HG03135 (cell line): ENCODE data around the gene DGKI.
A peak's percentile ranks its signal among the peaks of the same experiment; 100 is the strongest.

Experiments
- ATAC-seq: cut with Tn5 transposase; IDR thresholded peaks from one replicate; pipeline ENCODE4 v1.9.1; 2021; ENCODE audit warnings: mild to moderate bottlenecking, moderate library complexity; ENCODE audit not compliant: unreplicated experiment

The DGKI gene

DNA sequence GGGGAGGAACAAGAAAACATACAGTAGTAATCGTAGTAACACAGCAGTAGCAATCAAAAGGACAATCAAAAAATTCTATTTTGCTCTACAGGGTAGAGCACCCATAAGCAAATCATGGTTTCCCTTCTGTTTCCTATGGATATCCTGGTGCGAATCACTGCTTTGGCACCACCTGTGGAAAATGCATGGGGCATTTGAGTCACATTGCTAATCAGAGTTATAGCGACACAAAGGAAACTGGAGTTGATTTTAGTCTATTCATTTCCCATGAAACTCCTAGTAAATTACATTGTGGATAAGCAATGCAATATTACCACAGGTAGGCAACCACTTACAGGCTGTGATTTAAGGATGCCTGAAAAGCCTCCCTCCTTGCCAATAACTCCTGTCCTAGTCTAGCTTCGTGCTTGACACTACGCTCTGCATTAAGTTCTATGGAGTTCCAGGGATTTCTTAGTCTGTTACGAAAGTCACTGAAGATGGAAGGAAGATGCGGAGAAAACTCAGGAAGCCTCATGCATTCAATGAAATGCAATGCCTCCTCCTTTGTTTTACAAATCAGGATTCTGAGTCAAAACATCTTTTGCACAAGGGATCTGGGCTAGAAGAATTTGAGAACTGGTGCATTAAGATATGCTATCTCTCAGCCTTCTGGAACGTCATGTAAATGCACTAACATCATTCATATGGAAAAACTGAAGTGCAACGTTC is 188.4 kb downstream of the DGKI start:
- no peak for ATAC-seq

DNA sequence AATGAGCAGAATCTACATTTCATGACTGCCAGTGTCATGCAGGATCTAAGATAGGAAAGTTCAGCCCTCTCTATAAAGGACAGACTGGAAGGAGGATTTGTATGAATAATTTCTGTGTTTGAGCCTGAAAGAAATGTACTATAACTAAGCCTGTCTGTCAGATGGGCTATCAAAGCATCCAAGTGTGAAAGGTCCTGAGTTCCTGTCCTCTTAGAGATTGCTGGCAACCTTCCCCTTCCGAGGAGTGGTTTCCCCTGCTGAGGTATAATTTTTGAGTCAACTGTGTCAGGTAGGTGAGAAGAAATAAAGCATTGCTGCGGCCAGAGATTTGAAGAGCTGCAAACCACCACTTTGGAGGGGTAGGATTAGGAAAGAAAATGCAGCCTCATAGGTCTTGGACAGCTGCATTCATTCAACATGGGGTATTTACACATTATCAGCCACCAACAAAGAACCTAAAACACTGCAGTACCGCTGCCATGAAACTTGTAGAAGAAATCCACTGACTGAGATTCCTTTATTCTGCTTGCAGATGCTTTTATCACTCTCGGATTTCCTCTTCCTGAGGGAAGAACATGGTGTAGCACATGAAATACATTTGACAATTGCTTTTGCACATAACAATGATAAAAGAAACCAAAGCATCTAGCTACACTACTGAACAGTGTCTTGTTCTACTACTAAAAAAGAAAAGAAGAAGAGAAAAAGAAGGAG is 189.1 kb downstream of the DGKI start:
- no peak for ATAC-seq

- ATAC-seq, result no peak
These were observed 189.9 kb downstream of the DGKI start for GRCh38 chr7:137656850-137657232.

- peak; percentile 86 for ATAC-seq
These were observed 190.4 kb downstream of the DGKI start for GRCh38 chr7:137656227-137656849.

- no peak for ATAC-seq
These were observed 191.0 kb downstream of the DGKI start for GRCh38 chr7:137655804-137656203.

DNA sequence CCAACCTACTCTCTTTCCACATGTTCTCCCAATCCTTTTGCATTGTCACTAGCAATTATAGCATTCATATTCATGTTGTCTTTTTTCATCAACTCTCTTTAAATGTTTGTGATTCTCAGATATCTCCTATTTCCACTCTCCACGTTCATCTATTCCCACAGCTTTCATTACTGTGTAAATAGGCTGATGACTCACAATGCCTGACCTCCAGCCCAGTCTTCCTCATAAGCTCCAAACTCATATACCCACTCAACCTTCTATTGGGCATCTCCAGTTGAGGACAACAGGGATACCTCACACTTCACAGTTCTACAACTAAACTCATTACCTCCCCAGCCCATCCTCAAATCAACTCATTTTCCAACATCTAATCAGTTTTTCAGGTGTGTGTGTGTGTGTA is 194.1 kb downstream of the DGKI start:
- ATAC-seq, result no peak

GRCh38 chr7:137647905-137648565 is 198.7 kb downstream of the DGKI start:
- ATAC-seq, result no peak

DNA sequence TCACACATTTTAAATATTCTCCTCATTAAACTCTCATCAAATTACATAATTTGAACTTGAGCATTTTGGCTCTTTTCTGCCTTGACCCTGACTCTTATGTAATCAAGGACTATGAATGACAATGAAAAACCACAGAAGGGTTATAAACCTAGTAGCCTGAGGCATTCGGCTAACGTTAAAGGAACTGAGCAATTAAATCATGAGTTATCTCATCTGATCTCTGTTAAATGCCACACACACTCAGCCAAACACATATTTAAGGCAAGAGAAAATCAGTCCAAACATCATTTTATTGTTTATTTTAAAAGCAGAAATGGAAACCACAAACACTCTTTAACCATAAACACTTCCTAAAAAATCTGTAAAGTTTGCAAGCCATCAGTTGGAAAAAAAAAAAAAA is 204.3 kb downstream of the DGKI start:
- no peak for ATAC-seq

DNA sequence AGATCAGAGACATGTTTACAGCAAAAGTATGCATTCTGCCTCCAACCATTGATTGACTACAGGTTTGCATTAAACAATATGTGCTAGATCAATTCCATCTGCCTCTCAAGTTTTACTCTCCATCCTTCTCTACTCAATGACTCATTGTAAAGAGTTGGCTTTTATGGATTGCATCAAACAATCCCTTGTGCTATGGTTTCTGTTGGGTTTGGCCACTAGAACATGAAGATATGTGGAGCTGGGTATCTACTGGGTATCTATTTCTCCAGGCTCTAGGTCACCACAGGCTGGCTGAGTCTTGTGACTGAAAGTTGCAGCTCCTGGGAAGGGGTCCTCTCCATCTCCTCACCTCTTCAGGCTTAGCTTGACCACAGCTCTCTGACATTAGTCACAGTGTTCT is 204.7 kb downstream of the DGKI start:
- ATAC-seq, result no peak

GRCh38 chr7:137636376-137636775 is 210.4 kb downstream of the DGKI start:
- ATAC-seq, result no peak

DNA sequence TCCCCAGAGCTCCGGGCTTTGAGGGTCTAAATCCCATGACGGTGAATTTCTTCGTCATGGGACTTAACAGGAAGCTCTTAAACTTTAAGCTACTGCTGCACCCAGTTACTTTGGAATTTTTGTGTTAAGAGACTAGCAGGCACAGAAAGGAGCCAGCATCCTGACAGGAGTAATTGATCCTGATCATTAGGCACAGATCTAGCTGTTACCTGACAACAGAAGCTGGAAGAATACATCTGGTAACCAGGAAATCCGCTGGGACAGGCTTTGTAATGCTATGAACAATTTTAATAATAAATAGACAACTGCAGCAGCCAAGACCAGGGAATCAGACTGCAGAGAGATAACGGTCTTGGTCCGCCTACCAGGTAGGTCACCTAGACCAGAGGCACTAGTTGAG is 210.9 kb downstream of the DGKI start:
- no peak for ATAC-seq

- ATAC-seq, result no peak
These were observed 211.6 kb downstream of the DGKI start for GRCh38 chr7:137635132-137635531.

GRCh38 chr7:137634356-137634755 is 212.4 kb downstream of the DGKI start:
- ATAC-seq, result no peak

DNA sequence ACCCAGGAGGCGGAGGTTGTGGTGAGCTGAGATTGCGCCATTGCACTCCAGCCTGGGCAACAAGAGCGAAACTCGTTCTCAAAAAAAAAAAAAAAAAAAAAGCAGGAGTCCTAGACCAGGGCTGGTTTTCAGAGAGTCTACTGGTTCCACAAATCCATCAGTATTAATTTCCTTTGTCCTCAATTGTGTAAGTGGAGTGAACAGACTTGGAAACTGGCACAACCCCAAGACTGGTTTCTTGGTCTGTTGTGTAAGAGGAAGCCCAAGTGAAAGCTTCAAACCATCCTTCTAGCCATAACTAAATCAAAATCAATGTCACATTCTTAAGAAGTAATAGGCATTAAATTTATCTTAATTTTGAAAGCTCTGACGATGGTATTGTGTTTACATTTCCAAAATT is 213.6 kb downstream of the DGKI start:
- ATAC-seq, result no peak

GRCh38 chr7:137628216-137628615 is 218.6 kb downstream of the DGKI start:
- ATAC-seq, result no peak

DNA sequence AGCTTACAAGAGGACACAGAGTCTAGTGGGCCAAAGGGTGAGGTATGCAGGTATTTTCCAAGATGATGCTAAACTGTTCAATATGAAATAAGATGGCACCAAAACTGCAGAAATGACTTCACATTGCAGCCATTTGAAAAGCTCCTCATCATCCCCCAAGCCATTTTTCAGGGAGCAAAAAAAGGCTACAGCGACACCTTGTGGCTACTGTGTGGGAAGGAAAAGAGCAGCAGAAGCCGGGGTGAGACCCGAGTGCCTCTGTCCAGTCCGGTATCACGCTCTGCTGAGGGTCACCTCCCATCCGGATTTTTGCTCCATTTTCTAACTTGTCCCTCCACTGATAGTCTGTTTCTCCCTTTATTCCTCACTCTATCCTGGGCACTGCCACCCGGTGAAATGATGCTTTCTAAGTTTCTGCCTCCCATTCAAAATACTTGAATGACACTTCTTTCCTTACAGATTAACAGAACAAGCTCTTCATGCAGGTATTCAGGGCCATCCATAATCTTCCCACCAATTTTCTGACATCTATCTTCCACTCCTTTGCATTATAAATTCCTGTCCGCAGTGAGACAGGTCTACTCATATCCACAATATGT is 220.2 kb downstream of the DGKI start:
- ATAC-seq, result peak; percentile 77

DNA sequence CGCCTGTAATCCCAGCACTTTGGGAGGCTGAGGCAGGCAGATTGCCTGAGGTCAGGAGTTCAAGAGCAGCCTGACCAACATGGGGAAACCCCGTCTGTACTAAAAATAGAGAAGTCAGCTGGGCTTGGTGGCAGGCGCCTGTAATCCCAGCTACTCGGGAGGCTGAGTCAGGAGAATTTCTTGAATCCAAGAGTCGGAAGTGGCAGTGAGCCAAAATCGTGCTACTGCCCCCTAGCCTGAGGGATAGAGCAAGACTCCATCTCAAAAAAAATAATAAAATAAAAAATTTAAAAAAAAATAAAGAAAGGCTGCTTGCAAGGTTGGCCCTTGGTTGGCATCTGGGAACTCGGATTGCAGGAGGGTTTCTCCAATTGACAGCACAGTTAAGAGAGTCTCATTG is 221.6 kb downstream of the DGKI start:
- ATAC-seq, result no peak

- no peak for ATAC-seq
These were observed 227.6 kb downstream of the DGKI start for GRCh38 chr7:137619181-137619580.

- ATAC-seq, result no peak
These were observed 228.0 kb downstream of the DGKI start for GRCh38 chr7:137618748-137619147.

DNA sequence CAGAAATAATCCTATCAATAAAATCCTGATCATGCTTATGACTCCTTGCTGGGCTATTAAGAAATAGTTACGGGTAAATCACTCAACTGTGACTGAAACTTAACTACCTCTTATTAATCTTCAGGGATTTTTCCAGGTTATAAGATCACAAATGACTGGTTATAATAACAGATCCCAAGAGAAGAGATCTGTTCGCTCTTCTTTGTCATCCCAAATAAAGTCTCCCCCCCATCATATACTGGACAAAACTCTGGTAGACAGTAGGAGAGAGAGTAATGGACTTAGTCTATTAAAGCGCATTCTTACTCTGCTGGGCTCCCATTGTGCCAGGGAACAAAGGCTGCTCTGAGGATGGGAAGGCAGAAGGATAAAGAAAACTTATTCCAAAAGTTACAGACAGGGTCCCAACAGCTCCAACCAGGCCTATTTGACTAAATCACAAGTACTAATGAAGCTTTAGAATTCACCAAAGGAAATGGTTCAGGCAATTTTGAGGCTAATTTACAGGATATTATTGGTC is 233.7 kb downstream of the DGKI start:
- ATAC-seq, result no peak

GRCh38 chr7:137611606-137612005 is 235.2 kb downstream of the DGKI start:
- ATAC-seq, result no peak
